GM12864 (cell line): Measurements from ENCODE around the gene TNFRSF1B.
A peak's percentile ranks its signal among the peaks of the same experiment; 100 is the strongest.

Experiments used
- DNase-seq: peaks from one replicate; pipeline ENCODE4 v3.0.0-alpha.2; 2011; ENCODE audit warnings: low read depth
- H3K4me3 ChIP-seq: 2 replicates; pipeline ENCODE4 v1.5.1; 2011; ENCODE audit warnings: mild to moderate bottlenecking, low read depth, low read length, control low read depth
- TF ChIP-seq, protein P1 (sequence below): IDR thresholded peaks from 2 replicates; pipeline ENCODE4 v1.5.1; 2011; ENCODE audit warnings: low read depth, mild to moderate bottlenecking, moderate library complexity, low read length, control low read depth, inconsistent platforms; ENCODE audit errors: missing control alignments

TNFRSF1B gene

DNA sequence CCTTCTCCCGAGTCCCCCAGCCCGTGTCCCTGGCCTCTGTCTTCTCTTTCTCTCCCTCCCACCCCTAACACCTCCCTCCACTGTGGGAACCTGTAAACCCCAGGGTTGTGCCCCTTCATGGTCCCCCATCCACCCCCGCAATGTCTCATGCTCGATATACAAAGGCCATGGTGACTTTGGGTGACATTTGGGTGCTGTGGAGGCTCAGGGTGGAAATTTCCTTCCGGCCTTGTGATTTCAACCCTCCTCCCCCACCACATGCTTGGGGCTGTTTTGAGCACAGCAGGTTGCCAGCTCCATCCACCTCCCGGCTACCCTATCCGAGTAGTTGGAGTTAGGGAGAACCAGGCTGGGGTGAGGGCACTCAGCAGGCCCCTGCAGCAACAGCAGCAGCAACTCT, 37.3 kb downstream of the TNFRSF1B start:
- TF ChIP-seq, protein P1, sequence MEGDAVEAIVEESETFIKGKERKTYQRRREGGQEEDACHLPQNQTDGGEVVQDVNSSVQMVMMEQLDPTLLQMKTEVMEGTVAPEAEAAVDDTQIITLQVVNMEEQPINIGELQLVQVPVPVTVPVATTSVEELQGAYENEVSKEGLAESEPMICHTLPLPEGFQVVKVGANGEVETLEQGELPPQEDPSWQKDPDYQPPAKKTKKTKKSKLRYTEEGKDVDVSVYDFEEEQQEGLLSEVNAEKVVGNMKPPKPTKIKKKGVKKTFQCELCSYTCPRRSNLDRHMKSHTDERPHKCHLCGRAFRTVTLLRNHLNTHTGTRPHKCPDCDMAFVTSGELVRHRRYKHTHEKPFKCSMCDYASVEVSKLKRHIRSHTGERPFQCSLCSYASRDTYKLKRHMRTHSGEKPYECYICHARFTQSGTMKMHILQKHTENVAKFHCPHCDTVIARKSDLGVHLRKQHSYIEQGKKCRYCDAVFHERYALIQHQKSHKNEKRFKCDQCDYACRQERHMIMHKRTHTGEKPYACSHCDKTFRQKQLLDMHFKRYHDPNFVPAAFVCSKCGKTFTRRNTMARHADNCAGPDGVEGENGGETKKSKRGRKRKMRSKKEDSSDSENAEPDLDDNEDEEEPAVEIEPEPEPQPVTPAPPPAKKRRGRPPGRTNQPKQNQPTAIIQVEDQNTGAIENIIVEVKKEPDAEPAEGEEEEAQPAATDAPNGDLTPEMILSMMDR, result no peak
- DNase-seq, result no peak

DNA sequence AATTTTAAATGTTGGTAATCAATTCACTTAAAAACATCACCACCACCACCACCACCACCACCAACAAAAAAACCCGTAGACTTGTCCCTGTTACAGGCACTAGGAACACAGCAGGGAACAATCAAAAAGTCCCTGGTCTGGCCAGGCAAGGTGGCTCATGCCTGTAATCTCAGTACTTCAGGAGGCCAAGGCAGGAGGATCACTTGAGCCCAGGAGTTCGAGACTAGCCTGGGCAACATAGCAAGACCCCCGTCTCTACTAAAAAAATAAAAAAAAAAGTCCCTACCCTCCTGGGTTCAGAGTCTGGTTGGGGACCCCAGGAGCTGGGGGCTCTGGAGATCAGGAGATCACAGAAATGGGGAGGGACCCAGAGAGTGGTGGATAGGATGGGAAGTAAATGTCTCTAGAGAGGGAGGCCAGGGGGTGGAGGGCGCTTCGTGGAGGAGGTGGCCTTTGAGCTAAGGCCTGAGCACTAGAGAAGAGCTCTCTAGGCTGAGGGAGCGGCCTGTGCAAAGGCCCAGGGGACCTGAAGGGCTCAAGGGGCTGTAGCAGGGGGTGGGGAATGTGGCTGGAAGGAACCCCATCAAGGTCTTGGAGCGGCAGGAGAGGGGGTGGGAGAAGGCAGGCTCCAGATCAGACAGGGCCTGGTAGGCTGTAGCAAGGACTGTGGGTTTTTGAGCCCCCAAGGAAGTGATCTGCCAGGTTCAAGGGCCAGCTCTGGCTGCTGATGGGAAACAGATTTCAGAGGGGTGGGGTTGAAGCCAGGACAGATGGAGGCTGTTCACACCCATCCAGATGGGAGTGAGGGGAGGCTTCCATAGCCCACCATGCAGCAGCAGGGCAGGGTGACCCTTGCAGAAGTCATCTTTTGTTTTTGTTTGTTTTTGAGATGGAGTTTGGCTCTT, 38.2 kb downstream of the TNFRSF1B start:
- no peak overlapping the region for H3K4me3 ChIP-seq
- DNase-seq, result no peak
- TF ChIP-seq, protein P1, result no peak

More for the DNA sequence above, 37.3 kb downstream of the TNFRSF1B start:
- no peak overlapping the region for H3K4me3 ChIP-seq

DNA sequence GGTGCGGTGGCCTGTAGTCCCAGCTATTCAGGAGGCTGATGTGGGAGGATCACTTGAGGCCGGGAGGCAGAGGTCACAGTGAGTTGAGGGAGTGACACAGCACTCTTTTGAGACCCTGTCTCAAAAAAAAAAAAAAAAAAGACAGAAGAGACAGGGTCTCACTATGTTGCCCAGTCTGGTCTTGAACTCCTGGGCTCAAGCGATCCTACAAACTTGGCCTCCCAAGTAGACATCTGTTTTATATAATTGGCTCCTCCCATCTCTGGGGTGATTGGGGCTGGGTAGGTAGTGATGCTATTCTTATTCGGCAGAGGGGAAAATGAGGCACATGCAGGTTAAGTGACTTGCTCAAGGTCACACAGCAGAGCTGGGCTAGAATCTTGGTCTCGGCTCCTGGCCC, 39.4 kb downstream of the TNFRSF1B start:
- H3K4me3 ChIP-seq, result no peak overlapping the region
- no peak for DNase-seq
- TF ChIP-seq, protein P1, result no peak

DNA sequence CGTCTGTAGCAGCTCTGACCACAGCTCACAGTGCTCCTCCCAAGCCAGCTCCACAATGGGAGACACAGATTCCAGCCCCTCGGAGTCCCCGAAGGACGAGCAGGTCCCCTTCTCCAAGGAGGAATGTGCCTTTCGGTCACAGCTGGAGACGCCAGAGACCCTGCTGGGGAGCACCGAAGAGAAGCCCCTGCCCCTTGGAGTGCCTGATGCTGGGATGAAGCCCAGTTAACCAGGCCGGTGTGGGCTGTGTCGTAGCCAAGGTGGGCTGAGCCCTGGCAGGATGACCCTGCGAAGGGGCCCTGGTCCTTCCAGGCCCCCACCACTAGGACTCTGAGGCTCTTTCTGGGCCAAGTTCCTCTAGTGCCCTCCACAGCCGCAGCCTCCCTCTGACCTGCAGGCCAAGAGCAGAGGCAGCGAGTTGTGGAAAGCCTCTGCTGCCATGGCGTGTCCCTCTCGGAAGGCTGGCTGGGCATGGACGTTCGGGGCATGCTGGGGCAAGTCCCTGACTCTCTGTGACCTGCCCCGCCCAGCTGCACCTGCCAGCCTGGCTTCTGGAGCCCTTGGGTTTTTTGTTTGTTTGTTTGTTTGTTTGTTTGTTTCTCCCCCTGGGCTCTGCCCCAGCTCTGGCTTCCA, 40.1 kb downstream of the TNFRSF1B start:
- TF ChIP-seq, protein P1, result no peak
- no peak overlapping the region for H3K4me3 ChIP-seq
- no peak for DNase-seq

GRCh38 chr1:12208271-12208670, 41.5 kb downstream of the TNFRSF1B start:
- H3K4me3 ChIP-seq, result no peak overlapping the region
- TF ChIP-seq, protein P1, result no peak
- no peak for DNase-seq

GRCh38 chr1:12208764-12209494, 42.1 kb downstream of the TNFRSF1B start:
- DNase-seq, result no peak

More at GRCh38 chr1:12208764-12209494, 42.1 kb downstream of the TNFRSF1B start:
- no peak overlapping the region for H3K4me3 ChIP-seq
- TF ChIP-seq, protein P1, result peak; percentile 91
